ENCODE results near the gene CCDC146. TPM values are rescaled to one million over a fixed set of nuclear protein-coding genes. Genes with fewer than 3 reads are reported as not detected.

Gene CCDC146
- polyA plus RNA-seq, 3 donors = 0.08 to 7.2 (median 0.40) TPM

DNA sequence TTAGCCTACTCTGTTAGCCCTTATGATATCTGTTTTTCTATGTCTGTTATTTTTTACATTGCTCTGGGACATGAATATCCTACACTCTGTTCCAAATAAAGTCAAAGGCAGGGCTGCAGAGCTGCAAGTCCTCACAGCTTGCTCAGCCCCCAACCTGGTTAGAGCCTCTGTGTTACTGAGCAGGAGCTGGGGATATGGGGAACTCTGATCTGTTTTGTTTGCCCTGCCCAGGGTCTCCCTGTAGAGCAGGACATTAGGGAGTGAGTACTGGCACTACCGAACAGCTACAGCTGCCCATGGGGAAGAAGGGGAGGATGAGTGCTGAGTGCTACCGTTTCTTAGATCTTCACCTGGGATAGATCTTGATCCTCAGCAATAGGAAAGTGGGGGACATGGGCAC, 110.1 kb downstream of the CCDC146 start:
- no peaks in the 10 kb centered on the region for H3K36me3 ChIP-seq (replicated peaks in 1 of 2; ENCODE audit: control insufficient read depth in 1 of 2, insufficient read depth in 2 of 2, low read length in 2 of 2)
- peaks cover 5% of the 10 kb centered on the region for H3K79me2 ChIP-seq (ENCODE audit: insufficient read depth, low read length)
- peaks cover 0 to 2% (median 0%) of the 10 kb centered on the region in 3 donors for H3K27me3 Mint-ChIP-seq (ENCODE audit: low read depth in 3 of 3)
- peaks cover 13 to 28% of the 10 kb centered on the region in 2 donors for H3K4me1 ChIP-seq (ENCODE audit: control insufficient read depth in 1 of 2, insufficient read depth in 2 of 2, low read length in 2 of 2)
- H3K4me3 Mint-ChIP-seq = no peak overlapping the region
- WGBS (ENCODE audit: insufficient coverage) = 100% methylated on average over 2 of the region's 2 CpGs
- intact Hi-C loops (cut with micrococcal nuclease) = no loop called here
- TF ChIP-seq, protein P1, sequence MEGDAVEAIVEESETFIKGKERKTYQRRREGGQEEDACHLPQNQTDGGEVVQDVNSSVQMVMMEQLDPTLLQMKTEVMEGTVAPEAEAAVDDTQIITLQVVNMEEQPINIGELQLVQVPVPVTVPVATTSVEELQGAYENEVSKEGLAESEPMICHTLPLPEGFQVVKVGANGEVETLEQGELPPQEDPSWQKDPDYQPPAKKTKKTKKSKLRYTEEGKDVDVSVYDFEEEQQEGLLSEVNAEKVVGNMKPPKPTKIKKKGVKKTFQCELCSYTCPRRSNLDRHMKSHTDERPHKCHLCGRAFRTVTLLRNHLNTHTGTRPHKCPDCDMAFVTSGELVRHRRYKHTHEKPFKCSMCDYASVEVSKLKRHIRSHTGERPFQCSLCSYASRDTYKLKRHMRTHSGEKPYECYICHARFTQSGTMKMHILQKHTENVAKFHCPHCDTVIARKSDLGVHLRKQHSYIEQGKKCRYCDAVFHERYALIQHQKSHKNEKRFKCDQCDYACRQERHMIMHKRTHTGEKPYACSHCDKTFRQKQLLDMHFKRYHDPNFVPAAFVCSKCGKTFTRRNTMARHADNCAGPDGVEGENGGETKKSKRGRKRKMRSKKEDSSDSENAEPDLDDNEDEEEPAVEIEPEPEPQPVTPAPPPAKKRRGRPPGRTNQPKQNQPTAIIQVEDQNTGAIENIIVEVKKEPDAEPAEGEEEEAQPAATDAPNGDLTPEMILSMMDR (IDR thresholded peaks at IDR 0.05) = no peak
- peaks cover 0 to 18% of the 10 kb centered on the region in 2 donors for H3K9me3 ChIP-seq (replicated peaks in 1 of 2; ENCODE audit: control insufficient read depth in 1 of 2, insufficient read depth in 1 of 2, low read length in 2 of 2)
- no peak overlapping the region for H3K27ac Mint-ChIP-seq
- H3K36me3 Mint-ChIP-seq = peaks cover 0 to 13% of the 10 kb centered on the region in 2 donors
- H2AFZ ChIP-seq (ENCODE audit: insufficient read depth, low read depth, low read length, poor library complexity, severe bottlenecking) = no peak overlapping the region
- H3K4me1 Mint-ChIP-seq = peaks cover 27% of the 10 kb centered on the region
- H3K9me3 Mint-ChIP-seq = peaks cover 12 to 24% (median 18%) of the 10 kb centered on the region in 7 donors
- no peaks in the 10 kb centered on the region for H3K27me3 ChIP-seq (ENCODE audit: control insufficient read depth in 2 of 2, insufficient read depth in 2 of 2, low read length in 2 of 2)
- H3K4me3 ChIP-seq (replicated peaks in 1 of 3; ENCODE audit: low read depth in 2 of 3, low read length in 3 of 3) = no peak overlapping the region
- DNase-seq = no peak
- H3K4me2 ChIP-seq (replicated peaks; ENCODE audit: extremely low read depth, low read length, poor library complexity, severe bottlenecking) = no peak overlapping the region
- no peak overlapping the region for H3K9ac ChIP-seq (ENCODE audit: insufficient read depth, low read length, poor library complexity, severe bottlenecking)
- no peak overlapping the region for H3K27ac ChIP-seq (ENCODE audit: low read depth in 1 of 2, low read length in 2 of 2)
- H4K20me1 ChIP-seq (ENCODE audit: insufficient read depth, low read length) = no peaks in the 10 kb centered on the region

DNA sequence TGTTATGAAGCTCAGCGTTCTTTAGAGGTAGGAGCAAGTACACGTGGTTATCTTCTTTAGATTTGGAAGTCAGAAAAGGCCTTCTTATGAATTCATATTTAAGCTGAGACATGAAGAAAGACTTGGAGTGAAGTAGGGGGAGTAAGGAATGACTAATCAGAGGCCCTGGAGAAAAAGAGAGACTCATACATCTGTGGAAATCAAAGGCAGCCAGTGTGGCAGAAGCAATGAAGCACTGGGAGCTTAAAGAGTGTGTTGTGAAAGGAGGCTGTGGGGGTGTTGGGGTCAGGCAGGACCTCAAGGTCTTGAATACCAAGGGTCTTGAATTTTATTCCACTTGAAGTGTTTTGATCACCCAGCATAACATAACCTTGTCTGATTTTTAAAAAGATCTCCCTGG, 112.9 kb downstream of the CCDC146 start:
- Histone ChIP-seq H3K27ac (ENCODE audit: low read depth in 1 of 2, low read length in 2 of 2) (no peak overlapping the region), H3K27me3 (ENCODE audit: control insufficient read depth in 2 of 2, insufficient read depth in 2 of 2, low read length in 2 of 2) (no peaks in the 10 kb centered on the region), H2AFZ (ENCODE audit: insufficient read depth, low read depth, low read length, poor library complexity, severe bottlenecking) (no peak overlapping the region), H3K36me3 (replicated peaks in 1 of 2; ENCODE audit: control insufficient read depth in 1 of 2, insufficient read depth in 2 of 2, low read length in 2 of 2) (no peaks in the 10 kb centered on the region), H3K9ac (ENCODE audit: insufficient read depth, low read length, poor library complexity, severe bottlenecking) (no peak overlapping the region), H3K4me2 (replicated peaks; ENCODE audit: extremely low read depth, low read length, poor library complexity, severe bottlenecking) (no peak overlapping the region), H3K9me3 (replicated peaks in 1 of 2; ENCODE audit: control insufficient read depth in 1 of 2, insufficient read depth in 1 of 2, low read length in 2 of 2) (peaks cover 0 to 11% of the 10 kb centered on the region in 2 donors), H3K4me1 (ENCODE audit: control insufficient read depth in 1 of 2, insufficient read depth in 2 of 2, low read length in 2 of 2) (peaks cover 39 to 55% of the 10 kb centered on the region in 2 donors), H3K79me2 (ENCODE audit: insufficient read depth, low read length) (peaks cover 6% of the 10 kb centered on the region), H3K4me3 (replicated peaks in 1 of 3; ENCODE audit: low read depth in 2 of 3, low read length in 3 of 3) (no peak overlapping the region), H4K20me1 (ENCODE audit: insufficient read depth, low read length) (no peaks in the 10 kb centered on the region)
- TF ChIP-seq, protein P1 (IDR thresholded peaks at IDR 0.05) = no peak
- peaks cover 7 to 22% (median 13%) of the 10 kb centered on the region in 7 donors for H3K9me3 Mint-ChIP-seq
- H3K36me3 Mint-ChIP-seq = peaks cover 0 to 9% of the 10 kb centered on the region in 2 donors
- peak overlapping the region in 3 of 7 donors; percentile 30 to 74 (median 34) for H3K27ac Mint-ChIP-seq
- WGBS (ENCODE audit: insufficient coverage) = no CpG with 5 or more reads among the region's 2 CpGs
- H3K27me3 Mint-ChIP-seq (ENCODE audit: low read depth in 3 of 3) = peaks cover 0 to 2% (median 0%) of the 10 kb centered on the region in 3 donors
- DNase-seq = peak in 1 of 3 donors; percentile 39
- H3K4me3 Mint-ChIP-seq = no peak overlapping the region
- H3K4me1 Mint-ChIP-seq = peaks cover 55% of the 10 kb centered on the region
- intact Hi-C loops (cut with micrococcal nuclease) = loop anchor here in 1 of 2 donors (5.0 kb wide), 1 partner anchor 38 kb away; the partner anchor contains the start of gene FGL2
